DOHH2 (cell line): Measurements from ENCODE around the gene NKAIN2.

Experiments
- H3F3A ChIP-seq: fragments of 200-600 bp; sonication (generic), shearing (Covaris generic); 2 replicates; pipeline ENCODE4 v1.6.0; 2016; ENCODE audit warnings: antibody characterized with exemption, mild to moderate bottlenecking; ENCODE audit not compliant: control insufficient read depth, insufficient read depth
- H3K27ac ChIP-seq: fragments of 200-600 bp; sonication (generic); 2 replicates; pipeline ENCODE4 v1.5.1; 2014; ENCODE audit warnings: low read depth, mild to moderate bottlenecking, low read length, moderate library complexity
- H3K27me3 ChIP-seq: fragments of 200-600 bp; sonication (generic); 2 replicates; pipeline ENCODE4 v1.6.1; 2014; ENCODE audit warnings: mild to moderate bottlenecking, low read length, mixed read lengths; ENCODE audit not compliant: control insufficient read depth
- H3K36me3 ChIP-seq: fragments of 200-600 bp; sonication (generic); 2 replicates; pipeline ENCODE4 v1.6.1; 2014; ENCODE audit warnings: mild to moderate bottlenecking, low read length, moderate library complexity, mixed read lengths; ENCODE audit not compliant: control insufficient read depth
- H3K4me1 ChIP-seq: fragments of 200-600 bp; sonication (generic); 2 replicates; pipeline ENCODE4 v1.6.1; 2014; ENCODE audit warnings: mild to moderate bottlenecking, low read length, mixed read lengths; ENCODE audit not compliant: control insufficient read depth
- H3K4me2 ChIP-seq: fragments of 200-600 bp; sonication (generic); 2 replicates; pipeline ENCODE4 v1.6.0; 2014; ENCODE audit warnings: mild to moderate bottlenecking, low read length, moderate library complexity
- H3K4me3 ChIP-seq: fragments of 200-600 bp; sonication (generic); 2 replicates; pipeline ENCODE4 v1.5.1; 2014; ENCODE audit warnings: mild to moderate bottlenecking, low read length, mixed read lengths
- H3K79me2 ChIP-seq: fragments of 200-600 bp; sonication (generic); 2 replicates; pipeline ENCODE4 v1.6.1; 2014; ENCODE audit warnings: mild to moderate bottlenecking, low read length, mixed read lengths; ENCODE audit not compliant: control insufficient read depth
- H3K9me2 ChIP-seq: fragments of 200-600 bp; sonication (generic); replicated peaks from 2 replicates; pipeline ENCODE4 v1.6.1; 2014; ENCODE audit warnings: mild to moderate bottlenecking, low read length, mixed read lengths; ENCODE audit not compliant: control insufficient read depth
- H3K9me3 ChIP-seq: fragments of 200-600 bp; sonication (generic); 2 replicates; pipeline ENCODE4 v1.6.1; 2014; ENCODE audit warnings: antibody characterized with exemption, low read length, mixed read lengths; ENCODE audit not compliant: control insufficient read depth, insufficient read depth
- H4K20me1 ChIP-seq: fragments of 200-600 bp; sonication (generic); 2 replicates; pipeline ENCODE4 v1.6.0; 2014; ENCODE audit warnings: low read depth, mild to moderate bottlenecking, antibody characterized with exemption, low read length, moderate library complexity; ENCODE audit not compliant: control insufficient read depth, insufficient read depth
- EZH2phosphoT487 ChIP-seq: fragments of 200-600 bp; sonication (generic); IDR thresholded peaks from 2 replicates; pipeline ENCODE4 v1.6.1; 2017; ENCODE audit warnings: borderline replicate concordance, mild to moderate bottlenecking, antibody characterized with exemption, low read length, moderate library complexity, mixed read lengths
- TF ChIP-seq, protein P1 (sequence below): fragments of 200-600 bp; sonication (generic); IDR thresholded peaks from one replicate; pipeline ENCODE4 v1.5.1; 2014; ENCODE audit warnings: antibody characterized with exemption, mild to moderate bottlenecking, low read depth, low read length; ENCODE audit not compliant: poor library complexity, severe bottlenecking

Gene NKAIN2

DNA sequence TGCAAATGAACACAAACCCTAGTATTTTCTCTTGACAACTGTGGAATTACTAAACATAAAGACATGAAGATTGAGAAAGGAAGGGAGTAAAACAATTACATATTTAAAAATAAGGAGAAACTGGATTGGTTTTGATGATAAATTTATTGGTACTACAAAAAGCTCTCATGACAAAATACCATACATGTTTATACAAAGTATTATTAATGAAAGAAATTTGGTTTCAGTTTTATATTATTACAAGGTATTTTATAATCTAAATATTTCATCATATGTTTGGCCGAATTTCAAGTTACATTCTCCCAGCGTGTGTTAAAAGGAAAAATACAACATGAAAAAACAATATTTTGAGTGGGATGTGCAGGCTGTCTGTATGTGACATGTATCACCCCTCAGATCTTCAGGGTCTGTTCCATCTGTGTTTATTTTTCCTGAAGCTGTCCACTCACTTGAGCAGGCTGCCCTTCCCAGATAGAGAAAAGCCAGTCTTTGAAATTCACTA lies 568.4 kb downstream of the NKAIN2 start:
- H3K4me3 ChIP-seq = no peak overlapping the region
- H3K4me1 ChIP-seq = no peaks in the 10 kb centered on the region
- H3K4me2 ChIP-seq = no peak overlapping the region
- no peak for TF ChIP-seq EZH2phosphoT487
- TF ChIP-seq, protein P1, sequence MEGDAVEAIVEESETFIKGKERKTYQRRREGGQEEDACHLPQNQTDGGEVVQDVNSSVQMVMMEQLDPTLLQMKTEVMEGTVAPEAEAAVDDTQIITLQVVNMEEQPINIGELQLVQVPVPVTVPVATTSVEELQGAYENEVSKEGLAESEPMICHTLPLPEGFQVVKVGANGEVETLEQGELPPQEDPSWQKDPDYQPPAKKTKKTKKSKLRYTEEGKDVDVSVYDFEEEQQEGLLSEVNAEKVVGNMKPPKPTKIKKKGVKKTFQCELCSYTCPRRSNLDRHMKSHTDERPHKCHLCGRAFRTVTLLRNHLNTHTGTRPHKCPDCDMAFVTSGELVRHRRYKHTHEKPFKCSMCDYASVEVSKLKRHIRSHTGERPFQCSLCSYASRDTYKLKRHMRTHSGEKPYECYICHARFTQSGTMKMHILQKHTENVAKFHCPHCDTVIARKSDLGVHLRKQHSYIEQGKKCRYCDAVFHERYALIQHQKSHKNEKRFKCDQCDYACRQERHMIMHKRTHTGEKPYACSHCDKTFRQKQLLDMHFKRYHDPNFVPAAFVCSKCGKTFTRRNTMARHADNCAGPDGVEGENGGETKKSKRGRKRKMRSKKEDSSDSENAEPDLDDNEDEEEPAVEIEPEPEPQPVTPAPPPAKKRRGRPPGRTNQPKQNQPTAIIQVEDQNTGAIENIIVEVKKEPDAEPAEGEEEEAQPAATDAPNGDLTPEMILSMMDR = no peak
- no peaks in the 10 kb centered on the region for H3K79me2 ChIP-seq
- no peak overlapping the region for H3K27ac ChIP-seq
- H3K9me3 ChIP-seq = no peaks in the 10 kb centered on the region
- no peaks in the 10 kb centered on the region for H3F3A ChIP-seq
- no peaks in the 10 kb centered on the region for H4K20me1 ChIP-seq
- no peaks in the 10 kb centered on the region for H3K27me3 ChIP-seq
- H3K9me2 ChIP-seq = no peaks in the 10 kb centered on the region
- H3K36me3 ChIP-seq = no peaks in the 10 kb centered on the region

DNA sequence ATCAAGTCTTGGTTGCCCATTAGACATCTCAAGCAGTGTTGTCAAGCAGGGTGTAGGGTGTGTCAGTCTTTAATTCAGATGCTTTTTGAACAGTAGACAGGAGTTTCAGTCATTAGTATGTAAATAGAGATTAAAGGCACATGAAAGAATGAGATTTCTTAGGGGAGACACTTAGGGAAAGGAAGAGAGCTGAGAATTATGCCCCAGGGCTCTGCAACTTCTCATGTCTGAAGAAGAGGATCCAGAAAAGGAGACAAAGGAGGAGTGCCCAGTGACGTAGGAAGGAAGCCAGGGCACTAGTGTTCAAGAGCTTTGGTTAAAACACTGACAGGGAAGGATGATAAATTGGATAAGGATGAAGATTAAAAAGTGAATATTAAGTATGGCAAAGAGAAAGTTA lies 569.7 kb downstream of the NKAIN2 start:
- no peak overlapping the region for H3K4me3 ChIP-seq
- no peaks in the 10 kb centered on the region for H3K79me2 ChIP-seq
- H3K4me1 ChIP-seq = no peaks in the 10 kb centered on the region
- no peaks in the 10 kb centered on the region for H3K9me3 ChIP-seq
- no peaks in the 10 kb centered on the region for H3K27me3 ChIP-seq
- H3K4me2 ChIP-seq = no peak overlapping the region
- H3K36me3 ChIP-seq = no peaks in the 10 kb centered on the region
- no peaks in the 10 kb centered on the region for H4K20me1 ChIP-seq
- no peaks in the 10 kb centered on the region for H3K9me2 ChIP-seq
- H3F3A ChIP-seq = no peaks in the 10 kb centered on the region
- TF ChIP-seq, protein P1 = no peak
- TF ChIP-seq EZH2phosphoT487 = no peak
- no peak overlapping the region for H3K27ac ChIP-seq

DNA sequence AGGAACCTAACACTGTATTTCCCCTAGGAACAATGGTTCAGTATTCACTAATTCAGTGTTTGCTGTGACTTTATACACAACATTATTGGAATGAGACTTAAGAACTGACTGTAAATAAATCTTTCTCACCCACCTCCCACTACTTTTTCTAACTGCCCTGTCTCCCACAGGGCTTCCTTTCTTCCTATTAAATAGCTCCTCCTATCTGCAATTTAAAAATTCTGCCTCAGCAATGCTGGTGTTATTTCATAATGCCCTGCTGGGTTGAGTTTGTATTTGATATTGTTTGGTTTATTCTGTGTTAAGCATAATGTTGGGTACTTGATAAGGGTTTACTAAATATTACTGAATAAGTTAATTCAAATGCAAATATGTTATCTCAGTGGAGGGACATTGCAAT lies 585.5 kb downstream of the NKAIN2 start:
- H3K27me3 ChIP-seq = no peaks in the 10 kb centered on the region
- H3K9me2 ChIP-seq = no peaks in the 10 kb centered on the region
- TF ChIP-seq, protein P1 = no peak
- TF ChIP-seq EZH2phosphoT487 = no peak
- no peak overlapping the region for H3K4me3 ChIP-seq
- H3K36me3 ChIP-seq = no peaks in the 10 kb centered on the region
- no peaks in the 10 kb centered on the region for H3K4me1 ChIP-seq
- no peaks in the 10 kb centered on the region for H4K20me1 ChIP-seq
- H3K4me2 ChIP-seq = no peak overlapping the region
- H3F3A ChIP-seq = no peaks in the 10 kb centered on the region
- H3K79me2 ChIP-seq = no peaks in the 10 kb centered on the region
- H3K27ac ChIP-seq = no peak overlapping the region
- no peaks in the 10 kb centered on the region for H3K9me3 ChIP-seq
